ENCODE data around the gene PAOX. TPM values are rescaled to one million over a fixed set of nuclear protein-coding genes. Genes with fewer than 3 reads are reported as not detected.
"Not testable (repeated sequence)": the region's sequence is repeated elsewhere in the genome, so short reads cannot be mapped to it uniquely, and the experiment has no call there.

The PAOX gene
- polyA plus RNA-seq, 2 of the 4 experiments (the other 2 are of a cell fraction): 1.6 to 2.3 TPM

DNA sequence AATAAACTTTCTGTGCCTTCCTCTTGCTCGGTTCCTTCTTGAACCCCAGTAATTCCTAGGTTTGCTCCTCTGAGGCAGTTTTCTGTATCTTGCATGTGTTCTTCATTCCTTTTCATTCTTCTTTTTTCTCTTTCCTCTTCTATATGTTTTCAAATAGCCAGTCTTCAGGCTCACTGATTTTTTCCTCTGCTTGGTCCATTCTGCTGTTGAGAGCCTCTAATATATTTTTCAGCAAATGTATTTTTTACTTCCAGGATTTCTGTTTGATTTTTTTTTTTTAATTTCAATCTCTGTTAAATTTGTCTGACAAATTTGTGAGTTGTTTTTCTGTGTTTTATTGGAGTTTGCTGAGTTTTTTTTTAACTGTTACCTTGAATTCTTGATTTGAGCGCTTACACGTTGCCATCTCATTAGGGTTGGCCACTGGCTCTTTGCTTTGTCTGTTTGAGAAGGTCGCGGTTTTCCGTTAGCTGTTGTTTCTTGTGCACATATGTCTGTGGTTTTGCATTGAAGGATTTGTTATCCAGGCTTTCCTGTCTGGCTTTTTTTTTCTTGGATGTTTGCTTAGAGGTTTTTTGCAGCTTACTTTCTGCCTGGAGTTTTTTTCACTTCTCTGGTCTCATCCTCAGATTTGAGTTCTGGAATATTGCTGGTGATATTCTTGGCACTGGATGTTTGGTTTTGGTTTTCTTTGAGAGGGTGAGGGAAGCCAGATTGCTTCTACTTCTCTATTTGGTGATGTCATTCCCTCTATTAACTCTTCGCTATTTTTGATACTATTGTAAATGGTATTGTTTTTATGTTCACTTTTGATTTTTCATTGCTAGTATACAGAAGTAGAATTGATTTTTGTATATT lies 32.7 kb downstream of the PAOX start:
- FAIRE-seq: no peak
- no peak for ATAC-seq
- H3K9me3 ChIP-seq: peaks cover 31% of the 10 kb centered on the region
- no peak overlapping the region for H3K4me3 ChIP-seq
- 92% methylated on average over 7 of the region's 7 CpGs for WGBS (ENCODE audit: missing lambda C conversion rate)
- no peak overlapping the region for H3K4me2 ChIP-seq
- no peak for TF ChIP-seq HEYL (CRISPR knock-in tag; IDR thresholded peaks at IDR 0.05)
- TF ChIP-seq ATOH8 (CRISPR knock-in tag; IDR thresholded peaks at IDR 0.05; ENCODE audit: low read depth): no peak
- TF ChIP-seq FOSL2 (IDR thresholded peaks at IDR 0.05): no peak
- TF ChIP-seq FOSL2 (CRISPR knock-in tag; IDR thresholded peaks at IDR 0.05): no peak
- no peak for TF ChIP-seq MAFK (IDR thresholded peaks at IDR 0.05; ENCODE audit: partially characterized antibody)
- no peak for TF ChIP-seq CTCF (IDR thresholded peaks at IDR 0.05)
- no peak for TF ChIP-seq CEBPB (IDR thresholded peaks at IDR 0.05)
- TF ChIP-seq, protein P1, sequence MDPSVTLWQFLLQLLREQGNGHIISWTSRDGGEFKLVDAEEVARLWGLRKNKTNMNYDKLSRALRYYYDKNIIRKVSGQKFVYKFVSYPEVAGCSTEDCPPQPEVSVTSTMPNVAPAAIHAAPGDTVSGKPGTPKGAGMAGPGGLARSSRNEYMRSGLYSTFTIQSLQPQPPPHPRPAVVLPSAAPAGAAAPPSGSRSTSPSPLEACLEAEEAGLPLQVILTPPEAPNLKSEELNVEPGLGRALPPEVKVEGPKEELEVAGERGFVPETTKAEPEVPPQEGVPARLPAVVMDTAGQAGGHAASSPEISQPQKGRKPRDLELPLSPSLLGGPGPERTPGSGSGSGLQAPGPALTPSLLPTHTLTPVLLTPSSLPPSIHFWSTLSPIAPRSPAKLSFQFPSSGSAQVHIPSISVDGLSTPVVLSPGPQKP (IDR thresholded peaks at IDR 0.05; ENCODE audit: low read depth, low read length): no peak
- TF ChIP-seq, protein P2, sequence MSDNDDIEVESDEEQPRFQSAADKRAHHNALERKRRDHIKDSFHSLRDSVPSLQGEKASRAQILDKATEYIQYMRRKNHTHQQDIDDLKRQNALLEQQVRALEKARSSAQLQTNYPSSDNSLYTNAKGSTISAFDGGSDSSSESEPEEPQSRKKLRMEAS (IDR thresholded peaks at IDR 0.05): no peak
- no peak for TF ChIP-seq RAD21 (conservative IDR thresholded peaks at IDR 0.05 in 1 of 2, IDR thresholded peaks at IDR 0.05 in 1 of 2)
- TF ChIP-seq NFE2L2 (conservative IDR thresholded peaks at IDR 0.05; ENCODE audit: low read length): no peak
- no peak overlapping the region for H3K27ac ChIP-seq
- DNase-seq (ENCODE audit: low read depth in 1 of 2, low spot score in 1 of 2): no peak
- no peaks in the 10 kb centered on the region for H3K4me1 ChIP-seq
- ChIA-PET CTCF (interaction anchor here (1.0 to 1.9 kb wide), 3 partner anchors 9 to 21 kb away, joined by 3 to 5 read pairs (median 4); no protein-coding TSS in a partner anchor), POLR2A (no interaction called here)

DNA sequence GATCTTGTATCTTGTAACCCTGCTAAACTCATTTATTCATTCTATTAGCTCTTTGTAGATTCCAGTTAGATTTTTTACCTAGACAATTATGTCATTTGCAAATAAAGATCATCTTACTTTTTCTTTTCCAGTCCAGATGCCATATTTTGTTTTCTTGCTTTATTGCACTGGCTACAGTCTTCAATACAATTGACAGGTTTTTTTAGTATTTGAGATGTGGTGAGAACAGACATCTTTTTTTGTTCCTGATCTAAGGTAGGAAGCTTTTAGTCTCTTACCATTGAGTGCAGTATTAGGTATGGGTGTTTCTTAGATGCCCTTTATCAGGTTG lies 33.3 kb downstream of the PAOX start:
- Histone ChIP-seq H3K4me1 (no peaks in the 10 kb centered on the region), H3K27ac (no peak overlapping the region), H3K4me3 (no peak overlapping the region), H3K9me3 (peaks cover 31% of the 10 kb centered on the region), H3K4me2 (no peak overlapping the region)
- ChIA-PET CTCF (interaction anchor here (1.0 to 1.9 kb wide), 3 partner anchors 8 to 22 kb away, joined by 3 to 5 read pairs (median 4); no protein-coding TSS in a partner anchor), POLR2A (no interaction called here)
- TF ChIP-seq HEYL (CRISPR knock-in tag; IDR thresholded peaks at IDR 0.05): no peak
- TF ChIP-seq EHF (CRISPR knock-in tag; IDR thresholded peaks at IDR 0.05): 0 out of 2 replicates have a peak, but pooled peaks have one; percentile 29
- TF ChIP-seq EP300 (IDR thresholded peaks at IDR 0.05): no peak
- FAIRE-seq (no peak), DNase-seq (ENCODE audit: low read depth in 1 of 2, low spot score in 1 of 2) (no peak), ATAC-seq (no peak)

DNA sequence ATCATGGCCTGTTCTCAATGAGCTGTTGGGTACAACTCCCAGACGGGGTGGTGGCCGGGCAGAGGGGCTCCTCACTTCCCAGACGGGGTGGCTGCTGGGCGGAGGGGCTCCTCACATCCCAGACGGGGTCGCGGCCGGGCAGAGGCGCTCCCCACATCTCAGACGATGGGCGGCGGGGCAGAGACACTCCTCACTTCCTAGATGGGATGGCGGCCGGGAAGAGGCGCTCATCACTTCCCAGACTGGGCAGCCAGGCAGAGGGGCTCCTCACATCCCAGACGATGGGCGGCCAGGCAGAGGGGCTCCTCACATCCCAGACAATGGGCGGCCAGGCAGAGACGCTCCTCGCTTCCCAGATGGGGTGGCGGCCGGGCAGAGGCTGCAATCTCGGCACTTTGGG lies 35.3 kb downstream of the PAOX start:
- not testable (repeated sequence) for FAIRE-seq

DNA sequence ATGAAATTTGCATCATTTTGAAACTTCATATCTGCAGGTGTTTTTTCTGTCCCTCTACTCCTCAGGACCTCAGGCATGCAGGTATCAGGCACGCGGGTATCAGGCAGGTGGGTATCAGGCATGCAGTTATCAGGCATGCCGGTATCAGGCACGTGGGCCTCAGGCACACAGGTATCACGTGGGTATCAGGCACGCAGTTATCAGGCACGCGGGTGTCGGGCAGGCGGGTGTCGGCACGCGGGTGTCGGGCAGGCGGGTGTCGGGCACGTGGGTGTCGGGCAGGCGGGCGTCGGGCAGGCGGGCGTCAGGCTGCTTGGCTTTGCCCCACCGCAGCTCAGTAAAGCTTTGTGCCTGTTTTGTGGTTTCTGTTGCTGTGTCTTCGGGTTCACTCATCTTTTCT lies 36.7 kb downstream of the PAOX start:
- Histone ChIP-seq H3K4me3 (no peak overlapping the region), H3K4me1 (no peaks in the 10 kb centered on the region), H3K4me2 (no peak overlapping the region), H3K9me3 (peaks cover 23% of the 10 kb centered on the region), H3K27ac (no peak overlapping the region)
- WGBS (ENCODE audit: missing lambda C conversion rate): 95% methylated on average over 23 of the region's 25 CpGs
- ChIA-PET CTCF (interaction anchor here (1.9 kb wide), 1 partner anchor 86 kb away, joined by 7 read pairs; no protein-coding TSS in a partner anchor), POLR2A (no interaction called here)
- ATAC-seq (no peak), DNase-seq (ENCODE audit: low read depth in 1 of 2, low spot score in 1 of 2) (no peak), FAIRE-seq (no peak)
- TF ChIP-seq PHF8 (IDR thresholded peaks at IDR 0.05; ENCODE audit: borderline replicate concordance, low read depth) (no peak), KDM1A (IDR thresholded peaks at IDR 0.05; ENCODE audit: low read depth) (no peak), HOXA7 (CRISPR knock-in tag; IDR thresholded peaks at IDR 0.05) (no peak), CTCF (IDR thresholded peaks at IDR 0.05) (no peak), HMGXB4 (CRISPR knock-in tag; IDR thresholded peaks at IDR 0.05; ENCODE audit: borderline replicate concordance) (no peak), GATA3 (IDR thresholded peaks at IDR 0.05; ENCODE audit: borderline replicate concordance) (no peak), NFE2L2 (conservative IDR thresholded peaks at IDR 0.05; ENCODE audit: low read length) (no peak), PBX3 (IDR thresholded peaks at IDR 0.05) (no peak)

More for the DNA sequence above, 35.3 kb downstream of the PAOX start:
- DNase-seq (ENCODE audit: low read depth in 1 of 2, low spot score in 1 of 2); H3K4me1 ChIP-seq; ATAC-seq; H3K27ac ChIP-seq; POLR2A ChIA-PET; H3K4me2 ChIP-seq; H3K4me3 ChIP-seq: not testable (repeated sequence)
- CTCF ChIA-PET: interaction anchor here (1.9 kb wide), 1 partner anchor 85 kb away, joined by 7 read pairs; no protein-coding TSS in a partner anchor
- H3K9me3 ChIP-seq: peaks cover 31% of the 10 kb centered on the region
- WGBS (ENCODE audit: missing lambda C conversion rate): 100% methylated on average over 9 of the region's 23 CpGs

All from A549 (cell line).